Chondrocyte (in vitro differentiated cells): ENCODE measurements around the gene CPNE2. TPM values are rescaled to one million over a fixed set of nuclear protein-coding genes. Genes with fewer than 3 reads are reported as not detected.

ENCODE experiments used
- DNase-seq: peaks from one replicate; pipeline ENCODE4 v3.0.0; 2021; ENCODE audit warnings: mixed read lengths, low spot score
- H3K27ac Mint-ChIP-seq: one replicate; pipeline ENCODE4 v1.8.0; 2021; ENCODE audit warnings: mild to moderate bottlenecking, moderate library complexity, mixed read lengths; ENCODE audit not compliant: unreplicated experiment
- H3K27me3 Mint-ChIP-seq: 2 replicates; pipeline ENCODE4 v1.8.0; 2021; ENCODE audit warnings: low read depth, mixed read lengths
- H3K36me3 Mint-ChIP-seq: 2 replicates; pipeline ENCODE4 v1.8.0; 2021; ENCODE audit warnings: low read depth, mixed read lengths
- H3K4me1 Mint-ChIP-seq: 2 replicates; pipeline ENCODE4 v1.8.0; 2021; ENCODE audit warnings: low read depth, mild to moderate bottlenecking, mixed read lengths
- H3K4me3 Mint-ChIP-seq: one replicate; pipeline ENCODE4 v1.8.0; 2021; ENCODE audit warnings: mild to moderate bottlenecking, moderate library complexity, mixed read lengths; ENCODE audit not compliant: unreplicated experiment
- H3K9me3 Mint-ChIP-seq: 2 replicates; pipeline ENCODE4 v1.8.0; 2021; ENCODE audit warnings: low read depth, mixed read lengths
- CTCF ChIP-seq: fragments of 200-600 bp; sonication (generic); IDR thresholded peaks from 2 replicates; pipeline ENCODE4 v1.5.0; 2021; ENCODE audit warnings: antibody characterized with exemption, mild to moderate bottlenecking, moderate library complexity
- total RNA-seq: library from RNA; stranded (reverse); gene quantifications from 3 replicates; pipeline ENCODE4 v1.2.1, GENCODE V29; 2021

The CPNE2 gene
- total RNA-seq, 1 donor from 2014 or later, result 21.8 TPM

- H3K27me3 Mint-ChIP-seq, result peaks cover under 1% of the 10 kb centered on the region
- no peak overlapping the region for H3K4me3 Mint-ChIP-seq
- peaks cover 7% of the 10 kb centered on the region for H3K4me1 Mint-ChIP-seq
- no peaks in the 10 kb centered on the region for H3K36me3 Mint-ChIP-seq
- H3K27ac Mint-ChIP-seq, result no peak overlapping the region
- TF ChIP-seq CTCF, result no peak
- no peaks in the 10 kb centered on the region for H3K9me3 Mint-ChIP-seq
- DNase-seq, result no peak
These were observed 44.3 kb upstream of the CPNE2 start for GRCh38 chr16:57048095-57048494.

DNA sequence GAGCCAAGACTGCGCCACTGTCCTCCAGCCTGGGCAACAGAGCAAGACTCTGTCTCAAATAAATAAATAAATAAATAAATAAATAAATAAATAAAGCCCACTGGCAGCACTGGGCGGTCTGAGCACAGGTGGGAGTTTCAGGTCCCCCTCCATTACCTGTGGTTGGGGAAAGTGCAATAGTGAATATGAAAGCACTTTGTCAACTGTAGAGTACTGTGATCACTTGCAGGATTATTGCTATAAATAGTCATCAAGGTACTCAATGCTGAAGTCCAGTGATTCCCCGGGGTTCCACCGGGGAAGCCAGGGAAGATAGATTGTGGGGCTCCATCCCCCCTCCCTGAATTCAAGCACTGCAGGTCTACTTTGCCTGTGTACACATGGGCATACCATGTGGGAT lies 42.7 kb upstream of the CPNE2 start:
- Mint-ChIP-seq H3K36me3 (no peaks in the 10 kb centered on the region), H3K4me3 (no peak overlapping the region), H3K4me1 (peaks cover 7% of the 10 kb centered on the region), H3K9me3 (no peaks in the 10 kb centered on the region), H3K27me3 (peaks cover 1% of the 10 kb centered on the region), H3K27ac (no peak overlapping the region)
- TF ChIP-seq CTCF, result no peak
- no peak for DNase-seq

GRCh38 chr16:57051696-57052228 lies 40.6 kb upstream of the CPNE2 start:
- H3K4me1 Mint-ChIP-seq, result no peaks in the 10 kb centered on the region
- no peak overlapping the region for H3K4me3 Mint-ChIP-seq
- H3K27me3 Mint-ChIP-seq, result peaks cover 1% of the 10 kb centered on the region
- peaks cover 1% of the 10 kb centered on the region for H3K36me3 Mint-ChIP-seq
- TF ChIP-seq CTCF, result no peak
- H3K9me3 Mint-ChIP-seq, result no peaks in the 10 kb centered on the region
- no peak overlapping the region for H3K27ac Mint-ChIP-seq
- no peak for DNase-seq

GRCh38 chr16:57053206-57053605 lies 39.2 kb upstream of the CPNE2 start:
- H3K27ac Mint-ChIP-seq, result no peak overlapping the region
- peaks cover 1% of the 10 kb centered on the region for H3K27me3 Mint-ChIP-seq

DNA sequence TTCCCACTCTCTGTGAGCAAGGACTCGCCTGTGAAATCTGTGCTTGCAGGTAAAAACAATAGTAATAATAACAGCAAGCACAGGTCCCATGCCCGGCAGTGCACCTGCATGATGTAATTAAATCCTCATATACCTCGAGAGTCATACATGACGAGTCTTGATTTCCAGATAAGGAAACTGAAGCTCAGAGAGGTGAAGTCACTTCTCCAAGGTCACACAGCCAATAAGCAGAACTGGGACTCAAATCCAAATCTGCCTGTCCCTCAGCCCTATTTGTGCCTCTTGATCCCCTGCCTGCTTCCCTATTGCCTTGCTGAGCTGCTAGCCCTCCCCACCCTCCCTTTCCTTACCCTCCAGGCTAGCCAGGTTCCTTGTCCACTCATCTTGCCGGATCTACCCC lies 38.0 kb upstream of the CPNE2 start:
- H3K4me3 Mint-ChIP-seq, result no peak overlapping the region
- no peak for DNase-seq
- peaks cover 1% of the 10 kb centered on the region for H3K27me3 Mint-ChIP-seq
- H3K36me3 Mint-ChIP-seq, result peaks cover 1% of the 10 kb centered on the region
- no peaks in the 10 kb centered on the region for H3K4me1 Mint-ChIP-seq
- H3K9me3 Mint-ChIP-seq, result no peaks in the 10 kb centered on the region
- no peak for TF ChIP-seq CTCF
- no peak overlapping the region for H3K27ac Mint-ChIP-seq

More at GRCh38 chr16:57053206-57053605, 39.2 kb upstream of the CPNE2 start:
- H3K4me1 Mint-ChIP-seq, result no peaks in the 10 kb centered on the region
- no peak for DNase-seq
- H3K9me3 Mint-ChIP-seq, result no peaks in the 10 kb centered on the region
- TF ChIP-seq CTCF, result no peak
- H3K4me3 Mint-ChIP-seq, result no peak overlapping the region
- peaks cover 1% of the 10 kb centered on the region for H3K36me3 Mint-ChIP-seq
